Mucosa of stomach (tissue), 1 donor: ENCODE data around the gene FAM3D.
"Not testable (repeated sequence)": the region's sequence is repeated elsewhere in the genome, so short reads cannot be mapped to it uniquely, and the experiment has no call there.

Experiments used
- H3K27me3 ChIP-seq: one replicate; pipeline ENCODE4 v1.7.0; 2013; ENCODE audit warnings: mild to moderate bottlenecking, low read length; ENCODE audit not compliant: control insufficient read depth, insufficient read depth
- H3K36me3 ChIP-seq: one replicate; pipeline ENCODE4 v1.7.0; 2013; ENCODE audit warnings: low read length; ENCODE audit not compliant: control insufficient read depth, insufficient read depth
- H3K4me1 ChIP-seq: one replicate; pipeline ENCODE4 v1.7.0; 2013; ENCODE audit warnings: mild to moderate bottlenecking, low read length; ENCODE audit not compliant: control insufficient read depth, insufficient read depth
- H3K4me3 ChIP-seq: one replicate; pipeline ENCODE4 v1.7.0; 2013; ENCODE audit warnings: low read length
- H3K9ac ChIP-seq: one replicate; pipeline ENCODE4 v1.7.0; 2013; ENCODE audit warnings: mild to moderate bottlenecking, low read length, moderate library complexity
- H3K9me3 ChIP-seq: one replicate; pipeline ENCODE4 v1.7.0; 2013; ENCODE audit warnings: mild to moderate bottlenecking, low read length, moderate library complexity; ENCODE audit not compliant: control insufficient read depth
- donor health status: Pancreatic carcinoma.

The FAM3D gene

GRCh38 chr3:58696093-58696492 is 29.5 kb upstream of the FAM3D start:
- Histone ChIP-seq H3K9me3 (no peaks in the 10 kb centered on the region), H3K4me1 (peaks cover 35% of the 10 kb centered on the region), H3K9ac (no peak overlapping the region), H3K36me3 (no peaks in the 10 kb centered on the region), H3K27me3 (no peaks in the 10 kb centered on the region), H3K4me3 (no peak overlapping the region)

- H3K9ac ChIP-seq, H3K36me3 ChIP-seq, H3K4me3 ChIP-seq, H3K9me3 ChIP-seq, H3K27me3 ChIP-seq: not testable (repeated sequence)
- peaks cover 35% of the 10 kb centered on the region for H3K4me1 ChIP-seq
Measured at GRCh38 chr3:58695284-58695683, 28.7 kb upstream of the FAM3D start.

- no peaks in the 10 kb centered on the region for H3K36me3 ChIP-seq
- no peaks in the 10 kb centered on the region for H3K9me3 ChIP-seq
- peaks cover 35% of the 10 kb centered on the region for H3K4me1 ChIP-seq
- H3K27me3 ChIP-seq: no peaks in the 10 kb centered on the region
- H3K4me3 ChIP-seq: no peak overlapping the region
- H3K9ac ChIP-seq: no peak overlapping the region
Measured at GRCh38 chr3:58693940-58694850, 27.6 kb upstream of the FAM3D start.

- H3K4me1 ChIP-seq: peaks cover 35% of the 10 kb centered on the region
- H3K4me3 ChIP-seq: no peak overlapping the region
- H3K36me3 ChIP-seq: no peaks in the 10 kb centered on the region
- no peaks in the 10 kb centered on the region for H3K9me3 ChIP-seq
- H3K27me3 ChIP-seq: no peaks in the 10 kb centered on the region
- no peak overlapping the region for H3K9ac ChIP-seq
Measured at GRCh38 chr3:58692484-58692883, 25.9 kb upstream of the FAM3D start.

GRCh38 chr3:58691997-58692396 is 25.4 kb upstream of the FAM3D start:
- Histone ChIP-seq H3K4me1 (peaks cover 33% of the 10 kb centered on the region), H3K36me3 (no peaks in the 10 kb centered on the region), H3K9ac (no peak overlapping the region), H3K9me3 (no peaks in the 10 kb centered on the region), H3K4me3 (no peak overlapping the region), H3K27me3 (no peaks in the 10 kb centered on the region)

GRCh38 chr3:58690490-58690889 is 23.9 kb upstream of the FAM3D start:
- Histone ChIP-seq H3K4me3 (no peak overlapping the region), H3K36me3 (no peaks in the 10 kb centered on the region), H3K9ac (no peak overlapping the region), H3K9me3 (no peaks in the 10 kb centered on the region), H3K4me1 (peaks cover 19% of the 10 kb centered on the region), H3K27me3 (no peaks in the 10 kb centered on the region)

GRCh38 chr3:58688574-58688973 is 22.0 kb upstream of the FAM3D start:
- H3K4me1 ChIP-seq: peaks cover 2% of the 10 kb centered on the region
- H3K4me3 ChIP-seq: no peak overlapping the region
- no peaks in the 10 kb centered on the region for H3K27me3 ChIP-seq
- no peaks in the 10 kb centered on the region for H3K36me3 ChIP-seq
- no peaks in the 10 kb centered on the region for H3K9me3 ChIP-seq
- no peak overlapping the region for H3K9ac ChIP-seq

GRCh38 chr3:58686847-58687246 is 20.3 kb upstream of the FAM3D start:
- no peaks in the 10 kb centered on the region for H3K9me3 ChIP-seq
- H3K4me1 ChIP-seq: no peaks in the 10 kb centered on the region
- no peaks in the 10 kb centered on the region for H3K36me3 ChIP-seq
- H3K9ac ChIP-seq: no peak overlapping the region
- no peaks in the 10 kb centered on the region for H3K27me3 ChIP-seq
- no peak overlapping the region for H3K4me3 ChIP-seq

GRCh38 chr3:58685641-58686040 is 19.1 kb upstream of the FAM3D start:
- no peaks in the 10 kb centered on the region for H3K9me3 ChIP-seq
- no peak overlapping the region for H3K4me3 ChIP-seq
- H3K4me1 ChIP-seq: no peaks in the 10 kb centered on the region
- H3K36me3 ChIP-seq: no peaks in the 10 kb centered on the region
- H3K9ac ChIP-seq: no peak overlapping the region
- no peaks in the 10 kb centered on the region for H3K27me3 ChIP-seq

GRCh38 chr3:58683466-58683865 is 16.9 kb upstream of the FAM3D start:
- no peaks in the 10 kb centered on the region for H3K4me1 ChIP-seq
- no peak overlapping the region for H3K9ac ChIP-seq
- H3K27me3 ChIP-seq: peaks cover 6% of the 10 kb centered on the region
- no peak overlapping the region for H3K4me3 ChIP-seq
- H3K36me3 ChIP-seq: no peaks in the 10 kb centered on the region
- H3K9me3 ChIP-seq: no peaks in the 10 kb centered on the region

- no peaks in the 10 kb centered on the region for H3K9me3 ChIP-seq
- no peaks in the 10 kb centered on the region for H3K36me3 ChIP-seq
- no peak overlapping the region for H3K4me3 ChIP-seq
- H3K27me3 ChIP-seq: peaks cover 9% of the 10 kb centered on the region
- no peaks in the 10 kb centered on the region for H3K4me1 ChIP-seq
- H3K9ac ChIP-seq: no peak overlapping the region
Measured at GRCh38 chr3:58683001-58683458, 16.5 kb upstream of the FAM3D start.

GRCh38 chr3:58681863-58682262 is 15.3 kb upstream of the FAM3D start:
- Histone ChIP-seq H3K4me3 (no peak overlapping the region), H3K9ac (no peak overlapping the region), H3K9me3 (no peaks in the 10 kb centered on the region), H3K4me1 (no peaks in the 10 kb centered on the region), H3K36me3 (no peaks in the 10 kb centered on the region), H3K27me3 (peaks cover 9% of the 10 kb centered on the region)
